Measurements from ENCODE around the gene CD200.

DNA sequence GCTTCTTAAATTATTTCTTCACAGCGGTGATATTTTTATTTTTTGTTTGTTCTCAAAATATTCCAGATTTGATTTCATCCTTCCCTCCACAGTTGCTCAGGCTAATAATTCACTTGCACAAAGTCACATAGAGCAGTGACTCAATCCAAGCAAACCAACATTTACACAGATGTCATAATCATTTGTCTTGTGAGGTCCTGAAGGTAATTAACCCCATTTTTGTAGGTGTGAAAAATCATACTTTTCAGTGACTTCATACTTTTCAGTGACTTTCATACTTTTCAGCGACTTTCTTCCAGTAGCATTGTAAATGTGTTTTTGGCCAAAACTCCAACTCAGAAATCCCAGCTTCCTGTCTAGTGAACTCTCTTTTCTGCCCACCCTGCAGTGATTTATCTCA is 32.1 kb downstream of the CD200 start:
- TF ChIP-seq EGR1 (IDR thresholded peaks at IDR 0.05; ENCODE audit: low read depth in 2 of 2) (no peak), RAD21 (IDR thresholded peaks at IDR 0.05) (no peak)
- TF ChIP-seq, protein P1, sequence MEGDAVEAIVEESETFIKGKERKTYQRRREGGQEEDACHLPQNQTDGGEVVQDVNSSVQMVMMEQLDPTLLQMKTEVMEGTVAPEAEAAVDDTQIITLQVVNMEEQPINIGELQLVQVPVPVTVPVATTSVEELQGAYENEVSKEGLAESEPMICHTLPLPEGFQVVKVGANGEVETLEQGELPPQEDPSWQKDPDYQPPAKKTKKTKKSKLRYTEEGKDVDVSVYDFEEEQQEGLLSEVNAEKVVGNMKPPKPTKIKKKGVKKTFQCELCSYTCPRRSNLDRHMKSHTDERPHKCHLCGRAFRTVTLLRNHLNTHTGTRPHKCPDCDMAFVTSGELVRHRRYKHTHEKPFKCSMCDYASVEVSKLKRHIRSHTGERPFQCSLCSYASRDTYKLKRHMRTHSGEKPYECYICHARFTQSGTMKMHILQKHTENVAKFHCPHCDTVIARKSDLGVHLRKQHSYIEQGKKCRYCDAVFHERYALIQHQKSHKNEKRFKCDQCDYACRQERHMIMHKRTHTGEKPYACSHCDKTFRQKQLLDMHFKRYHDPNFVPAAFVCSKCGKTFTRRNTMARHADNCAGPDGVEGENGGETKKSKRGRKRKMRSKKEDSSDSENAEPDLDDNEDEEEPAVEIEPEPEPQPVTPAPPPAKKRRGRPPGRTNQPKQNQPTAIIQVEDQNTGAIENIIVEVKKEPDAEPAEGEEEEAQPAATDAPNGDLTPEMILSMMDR (IDR thresholded peaks at IDR 0.05; ENCODE audit: low read depth, low read length, missing input control): no peak
- TF ChIP-seq, protein P2, sequence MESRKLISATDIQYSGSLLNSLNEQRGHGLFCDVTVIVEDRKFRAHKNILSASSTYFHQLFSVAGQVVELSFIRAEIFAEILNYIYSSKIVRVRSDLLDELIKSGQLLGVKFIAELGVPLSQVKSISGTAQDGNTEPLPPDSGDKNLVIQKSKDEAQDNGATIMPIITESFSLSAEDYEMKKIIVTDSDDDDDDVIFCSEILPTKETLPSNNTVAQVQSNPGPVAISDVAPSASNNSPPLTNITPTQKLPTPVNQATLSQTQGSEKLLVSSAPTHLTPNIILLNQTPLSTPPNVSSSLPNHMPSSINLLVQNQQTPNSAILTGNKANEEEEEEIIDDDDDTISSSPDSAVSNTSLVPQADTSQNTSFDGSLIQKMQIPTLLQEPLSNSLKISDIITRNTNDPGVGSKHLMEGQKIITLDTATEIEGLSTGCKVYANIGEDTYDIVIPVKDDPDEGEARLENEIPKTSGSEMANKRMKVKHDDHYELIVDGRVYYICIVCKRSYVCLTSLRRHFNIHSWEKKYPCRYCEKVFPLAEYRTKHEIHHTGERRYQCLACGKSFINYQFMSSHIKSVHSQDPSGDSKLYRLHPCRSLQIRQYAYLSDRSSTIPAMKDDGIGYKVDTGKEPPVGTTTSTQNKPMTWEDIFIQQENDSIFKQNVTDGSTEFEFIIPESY (IDR thresholded peaks at IDR 0.05): no peak
